ENCODE measurements around the gene GHR. TPM values are rescaled to one million over a fixed set of nuclear protein-coding genes. Genes with fewer than 3 reads are reported as not detected.

GHR gene
- total and polyA plus RNA-seq, 10 of the 15 experiments (the other 5 are each of a cell fraction or from before 2014, with no cell fraction given), result 0.23 to 10.2 (median 0.48) TPM

GRCh38 chr5:42612750-42613366 is 189.6 kb downstream of the GHR start:
- in situ Hi-C loops (cut with MboI), result no loop called here
- Histone ChIP-seq H3K4me1 (ENCODE audit: control insufficient read depth, insufficient read depth, low read length) (no peaks in the 10 kb centered on the region), H3K4me2 (ENCODE audit: control insufficient read depth, insufficient read depth) (no peak overlapping the region), H4K20me1 (ENCODE audit: control insufficient read depth, insufficient read depth) (no peaks in the 10 kb centered on the region), H3K9me3 (replicated peaks; ENCODE audit: control insufficient read depth, insufficient read depth, low read length) (no peaks in the 10 kb centered on the region), H3K4me3 (no peak overlapping the region), H3K36me3 (ENCODE audit: control insufficient read depth in 2 of 2, insufficient read depth in 2 of 2, low read length in 1 of 2) (no peaks in the 10 kb centered on the region), H2AFZ (ENCODE audit: control insufficient read depth, low read depth, low read length) (no peak overlapping the region), H3K27me3 (replicated peaks in 1 of 2; ENCODE audit: control insufficient read depth in 2 of 2, insufficient read depth in 2 of 2, low read length in 1 of 2) (no peaks in the 10 kb centered on the region; a peak in 1 of 4 replicates), H3K27ac (ENCODE audit: control insufficient read depth, insufficient read depth) (no peak overlapping the region), H3K9ac (ENCODE audit: control insufficient read depth, insufficient read depth, low read length) (no peak overlapping the region), H3K79me2 (ENCODE audit: control insufficient read depth, insufficient read depth, low read length) (no peaks in the 10 kb centered on the region)
- CTCF ChIA-PET, result no interaction called here
- SMC1A ChIA-PET (ENCODE audit: uncharacterized antibody, unreplicated experiment), result interaction anchor here (1.0 to 1.6 kb wide), 5 partner anchors 8 to 277 kb away, joined by 3 to 5 read pairs (median 4); no protein-coding TSS in a partner anchor
- ATAC-seq (no peak), FAIRE-seq (no peak), DNase-seq (ENCODE audit: low read depth, low spot score) (no peak)
- RAD21 ChIA-PET (ENCODE audit: unreplicated experiment), result interaction anchor here (1.6 kb wide), 1 partner anchor 21 kb away, joined by 3 read pairs; no protein-coding TSS in a partner anchor
- TF ChIP-seq USF1 (IDR thresholded peaks at IDR 0.05; ENCODE audit: borderline replicate concordance, extremely low read length, insufficient read depth, low read depth, low read length), result no peak
- TF ChIP-seq NFYA (IDR thresholded peaks at IDR 0.05; ENCODE audit: borderline replicate concordance, low read depth, low read length), result no peak
- TF ChIP-seq YBX1 (IDR thresholded peaks at IDR 0.05), result no peak
- no peak for TF ChIP-seq SUPT20H (IDR thresholded peaks at IDR 0.05; ENCODE audit: borderline replicate concordance, control insufficient read depth, low read depth, low read length)
- TF ChIP-seq SUZ12 (IDR thresholded peaks at IDR 0.05; ENCODE audit: unreplicated experiment), result no peak
- no peak for TF ChIP-seq IRF5 (IDR thresholded peaks at IDR 0.05; ENCODE audit: borderline replicate concordance)
- no peak for TF ChIP-seq RB1 (IDR thresholded peaks at IDR 0.05; ENCODE audit: borderline replicate concordance)
- TF ChIP-seq FOXM1 (IDR thresholded peaks at IDR 0.05; ENCODE audit: low read depth, low read length), result no peak
- TF ChIP-seq NFXL1 (IDR thresholded peaks at IDR 0.05; ENCODE audit: borderline replicate concordance), result no peak
- no peak for TF ChIP-seq POLR2AphosphoS5 (IDR thresholded peaks at IDR 0.05; ENCODE audit: low read length)
- no TSS peak for BruUV-seq (replicated peaks)
- POLR2A ChIA-PET, result no interaction called here
- whole genome bisulfite sequencing (ENCODE audit: insufficient coverage, insufficient replicate concordance, low lambda C conversion rate, missing lambda C conversion rate), result 31% methylated on average over 3 of the region's 3 CpGs
- intact Hi-C loops (cut with micrococcal nuclease; ENCODE audit: unreplicated experiment), result no loop called here

Data from GM12878 (cell line).